Dermis microvascular lymphatic vessel endothelial cell (primary cell): ENCODE data around the gene BBOX1. TPM values are rescaled to one million over a fixed set of nuclear protein-coding genes. Genes with fewer than 3 reads are reported as not detected.
"Not testable (repeated sequence)": the region's sequence is repeated elsewhere in the genome, so short reads cannot be mapped to it uniquely, and the experiment has no call there.

Source experiments
- DNase-seq, 2 donors: peaks; one replicate each; pipeline versions ENCODE4 v3.0.0 to v3.0.0-alpha.2; 2010; ENCODE audit warnings: low read depth in 2 of 2
- total RNA-seq: library from RNA; depleted of rRNA; stranded (reverse); fragments of >200 nt; gene quantifications from 2 replicates; pipeline ENCODE4 v1.2.1, GENCODE V29; 2014

BBOX1 gene, protein sequence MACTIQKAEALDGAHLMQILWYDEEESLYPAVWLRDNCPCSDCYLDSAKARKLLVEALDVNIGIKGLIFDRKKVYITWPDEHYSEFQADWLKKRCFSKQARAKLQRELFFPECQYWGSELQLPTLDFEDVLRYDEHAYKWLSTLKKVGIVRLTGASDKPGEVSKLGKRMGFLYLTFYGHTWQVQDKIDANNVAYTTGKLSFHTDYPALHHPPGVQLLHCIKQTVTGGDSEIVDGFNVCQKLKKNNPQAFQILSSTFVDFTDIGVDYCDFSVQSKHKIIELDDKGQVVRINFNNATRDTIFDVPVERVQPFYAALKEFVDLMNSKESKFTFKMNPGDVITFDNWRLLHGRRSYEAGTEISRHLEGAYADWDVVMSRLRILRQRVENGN
- total RNA-seq, result not detected in 2 replicates

DNA sequence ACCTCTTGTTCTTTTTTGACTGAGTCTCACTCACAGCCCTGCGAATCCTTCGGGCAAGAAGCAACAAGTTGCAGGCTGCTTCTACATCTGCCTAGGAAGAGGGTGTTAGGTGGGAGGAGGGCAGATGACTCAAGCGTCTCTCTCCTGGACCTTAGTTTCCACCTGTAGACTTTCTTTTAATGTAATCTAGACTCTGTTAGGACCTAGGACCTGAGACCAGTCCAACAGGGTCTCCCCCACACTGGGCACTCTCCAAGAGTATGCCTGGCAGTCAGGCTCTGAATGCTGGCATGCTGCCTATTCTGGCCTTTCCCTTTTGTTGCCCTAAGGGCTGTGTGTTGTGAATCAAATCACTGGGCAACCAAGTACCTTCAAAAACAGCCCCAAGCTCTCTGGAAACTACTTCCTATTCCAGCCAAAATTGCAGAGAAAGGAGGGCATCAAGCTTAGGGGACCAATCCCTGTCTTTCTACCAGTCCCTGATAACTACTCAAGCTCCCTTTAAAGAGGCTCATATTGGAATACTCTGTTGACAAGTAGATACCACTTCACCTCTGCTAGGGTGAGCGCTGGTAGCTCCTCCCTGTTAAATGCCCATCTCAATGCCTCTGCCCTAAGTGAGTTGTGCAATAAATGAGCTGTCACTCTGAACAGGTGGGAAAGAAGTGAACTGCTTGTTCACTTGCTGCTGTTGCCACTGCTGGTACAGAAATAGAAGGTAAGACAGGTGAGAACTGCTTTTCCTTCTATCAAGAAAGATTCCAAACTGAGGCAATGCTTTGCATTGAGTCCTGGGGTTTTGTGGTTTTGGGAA lies at the start of gene BBOX1:
TSS of gene BBOX1 (plus strand) at position 514 of the 814 bp plus-strand sequence. CDS start 14,616 bp downstream, outside the sequence.
- no peak for DNase-seq

- no peak for DNase-seq
Observed at GRCh38 chr11:26992031-26992541, 48.5 kb upstream of the BBOX1 start.

DNA sequence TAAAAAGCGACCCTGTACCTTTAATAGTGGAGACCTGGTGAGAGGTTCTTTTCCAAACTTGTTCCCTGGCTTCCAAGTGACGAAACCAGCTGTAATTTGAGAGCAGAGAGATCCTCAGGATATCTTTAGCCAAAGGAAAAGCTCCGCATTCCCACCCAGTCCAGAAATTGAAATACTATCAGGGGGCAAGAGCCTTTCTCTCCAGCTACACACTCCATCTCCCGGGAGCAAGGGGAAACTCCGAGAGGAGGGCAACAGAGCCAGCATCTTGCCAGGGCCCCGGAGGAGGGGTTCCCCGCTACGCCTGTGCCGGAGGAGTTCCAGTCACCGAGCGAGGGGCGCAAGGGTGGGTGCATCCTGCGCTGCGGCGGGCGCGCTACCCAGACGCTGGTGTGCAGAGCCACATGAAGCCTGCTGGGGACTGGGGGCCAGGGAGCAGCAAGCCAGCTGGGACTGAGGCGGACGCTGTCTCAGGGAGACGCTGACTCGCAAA lies 46.6 kb upstream of the BBOX1 start, which contains the start of gene FIBIN:
TSS of gene FIBIN (plus strand) at position 148 of the 493 bp plus-strand sequence. CDS start 415 bp downstream, outside the sequence.
- DNase-seq, result no peak

- no peak for DNase-seq
Observed at GRCh38 chr11:26994631-26995095, 46.0 kb upstream of the BBOX1 start.

- no peak for DNase-seq
Observed at GRCh38 chr11:26995701-26996460, 44.7 kb upstream of the BBOX1 start.

- DNase-seq, result no peak
Observed at GRCh38 chr11:26997378-26997777, 43.2 kb upstream of the BBOX1 start.

DNA sequence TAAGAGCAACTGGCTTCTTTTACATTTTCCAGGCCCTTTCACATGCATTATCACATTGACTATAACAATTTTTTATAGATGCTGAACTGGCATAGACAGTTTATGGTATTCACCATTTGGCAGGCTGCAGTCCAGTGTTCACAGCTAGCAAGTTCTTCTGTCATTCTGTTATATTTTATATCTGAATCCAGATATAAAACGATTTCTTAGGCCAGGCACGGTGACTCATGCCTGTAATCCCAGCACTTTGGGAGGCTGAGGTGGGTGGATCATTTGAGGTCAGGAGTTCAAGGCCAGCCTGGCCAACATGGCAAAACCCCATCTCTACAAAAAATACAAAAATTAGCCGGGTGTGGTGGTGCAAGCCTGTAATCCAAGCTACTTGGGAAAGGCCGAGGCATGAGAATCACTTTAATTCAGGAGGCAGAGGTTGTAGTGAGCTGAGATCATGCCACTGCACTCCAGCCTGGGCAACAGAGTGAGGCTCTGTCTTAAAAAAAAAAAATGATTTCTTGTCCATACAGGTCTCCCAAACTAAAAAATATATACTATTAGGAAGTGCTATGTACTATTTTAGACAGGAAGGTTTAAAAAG lies 39.4 kb upstream of the BBOX1 start:
- not testable (repeated sequence) for DNase-seq

DNA sequence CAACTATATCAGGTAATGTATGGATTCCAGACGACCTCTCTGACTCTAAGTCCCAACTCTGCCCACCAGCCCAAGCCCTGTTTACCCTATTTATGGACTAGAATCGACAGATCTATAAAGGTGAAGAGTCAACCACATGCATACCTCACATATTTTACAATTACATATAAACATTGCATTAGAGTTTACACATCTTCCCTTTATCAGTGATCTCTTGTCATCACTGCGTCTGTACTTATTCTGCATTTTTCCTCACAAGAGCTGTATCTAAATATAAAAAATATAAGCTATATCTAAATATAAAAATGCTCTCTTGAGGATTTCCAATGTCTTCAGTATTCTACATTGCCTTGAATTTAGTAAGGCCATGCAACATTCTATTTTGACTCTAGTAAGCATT lies 38.2 kb upstream of the BBOX1 start:
- DNase-seq, result no peak

- DNase-seq, result no peak
Observed at GRCh38 chr11:27002838-27003237, 37.8 kb upstream of the BBOX1 start.

GRCh38 chr11:27004103-27004502 lies 36.5 kb upstream of the BBOX1 start:
- DNase-seq, result no peak

DNA sequence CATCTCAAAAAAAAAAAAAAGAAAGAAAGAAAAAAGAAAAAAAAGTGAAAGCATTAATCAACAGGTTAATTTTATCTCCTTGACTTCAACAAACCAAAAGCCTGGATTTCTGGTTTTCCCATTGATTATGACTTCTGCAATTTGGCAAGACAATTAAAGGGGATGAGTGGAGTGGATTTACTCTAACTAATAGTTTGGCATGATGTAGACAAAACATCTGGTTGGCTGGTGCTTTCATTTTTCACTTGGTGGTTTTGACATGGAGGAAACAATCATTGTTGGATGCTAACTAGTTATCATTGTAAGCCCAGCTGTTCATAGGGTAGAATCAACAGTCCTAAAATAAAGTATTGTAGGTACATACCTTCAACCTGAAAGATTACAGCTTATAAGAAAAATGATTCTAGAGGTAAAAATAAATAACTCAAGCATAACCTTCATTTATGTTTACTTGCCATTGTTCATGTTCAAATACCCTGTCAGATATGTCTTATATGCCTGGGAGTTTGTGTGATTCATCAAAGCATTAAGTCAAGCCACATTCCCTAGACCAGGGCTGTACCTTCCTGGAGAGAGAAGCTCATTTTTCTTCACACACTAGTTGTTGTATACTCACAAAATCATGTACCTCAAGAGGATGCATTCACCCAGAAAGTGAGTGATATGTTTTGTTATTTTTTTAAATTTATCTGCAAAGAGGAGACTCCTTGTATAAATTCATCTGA lies 31.6 kb upstream of the BBOX1 start:
- no peak for DNase-seq

GRCh38 chr11:27011560-27012233 lies 28.9 kb upstream of the BBOX1 start:
- DNase-seq, result no peak

- DNase-seq, result no peak
Observed at GRCh38 chr11:27012234-27012921, 28.2 kb upstream of the BBOX1 start.

DNA sequence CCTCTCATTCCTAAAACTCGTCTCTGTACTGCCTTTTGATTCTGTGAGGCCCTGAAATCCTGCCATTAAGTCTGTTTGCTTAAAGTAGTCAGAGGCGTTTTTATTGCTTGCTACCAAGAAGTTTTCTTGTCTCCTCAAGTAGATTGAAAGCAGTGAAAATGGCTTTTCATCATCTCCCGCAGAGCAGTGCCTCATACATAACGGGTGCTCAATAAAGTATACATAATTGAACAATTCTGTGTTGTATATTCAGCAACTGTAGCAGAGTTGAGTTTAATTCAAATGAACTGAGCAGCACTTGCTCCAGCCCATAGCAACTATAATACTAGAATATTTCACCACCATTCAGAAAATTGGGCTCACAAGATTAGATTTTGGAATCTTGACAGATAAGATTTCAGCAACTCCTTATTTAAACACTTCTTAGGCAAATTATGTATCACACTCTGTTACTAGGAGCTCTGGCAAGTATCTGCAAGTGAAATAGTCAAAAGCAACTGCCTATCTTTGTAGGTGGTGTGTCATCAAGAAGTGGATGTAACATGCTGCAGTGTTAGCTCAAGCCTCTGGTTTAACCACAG lies 26.7 kb upstream of the BBOX1 start:
- no peak for DNase-seq

DNA sequence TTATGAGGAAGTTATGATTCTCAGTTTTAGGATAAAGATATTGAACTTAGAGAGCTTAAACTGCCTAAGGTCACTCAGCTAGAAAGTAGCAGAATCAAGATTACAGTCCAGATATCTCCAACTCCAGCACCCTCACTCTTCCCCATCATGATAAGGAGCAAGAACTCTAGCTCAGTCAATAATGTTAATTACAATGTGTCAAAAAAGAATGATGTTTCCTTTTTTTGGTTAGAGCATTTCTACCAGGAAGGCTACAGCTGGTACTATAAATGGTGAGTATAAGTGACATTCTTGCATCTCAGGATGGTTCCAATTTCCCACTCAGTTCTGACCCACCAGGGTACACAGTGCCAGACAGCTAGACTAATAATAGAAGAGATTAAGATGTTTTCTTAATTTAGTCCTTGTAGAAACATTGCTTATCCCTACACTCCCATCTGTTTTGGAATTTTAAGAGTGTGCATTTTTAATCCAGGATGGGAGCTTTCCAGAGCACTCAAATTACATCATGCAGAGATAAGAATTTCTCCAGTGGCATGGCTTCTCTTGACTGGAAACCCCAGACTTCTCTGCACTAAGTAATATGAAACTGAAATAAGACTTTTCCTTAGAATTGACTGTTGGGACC lies 21.6 kb upstream of the BBOX1 start:
- DNase-seq, result no peak

DNA sequence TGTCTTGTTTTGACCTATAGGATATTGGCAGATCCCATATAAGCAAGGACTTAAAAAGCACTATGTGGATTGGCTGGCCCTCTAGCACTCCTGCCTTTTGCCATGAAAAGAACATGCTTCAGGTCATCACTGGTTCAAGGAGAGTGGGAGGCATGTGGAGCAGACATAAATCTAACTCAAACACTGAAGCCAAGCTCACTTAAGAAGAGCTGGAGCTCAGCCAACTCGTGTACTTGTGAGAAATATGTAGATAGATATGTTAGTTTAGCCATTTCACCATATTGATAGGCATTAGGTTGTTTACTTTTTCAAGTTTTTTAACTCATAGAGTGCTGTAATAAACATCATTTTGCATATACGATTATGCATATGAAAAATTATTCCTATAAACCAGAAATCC lies 19.9 kb upstream of the BBOX1 start:
- no peak for DNase-seq

DNA sequence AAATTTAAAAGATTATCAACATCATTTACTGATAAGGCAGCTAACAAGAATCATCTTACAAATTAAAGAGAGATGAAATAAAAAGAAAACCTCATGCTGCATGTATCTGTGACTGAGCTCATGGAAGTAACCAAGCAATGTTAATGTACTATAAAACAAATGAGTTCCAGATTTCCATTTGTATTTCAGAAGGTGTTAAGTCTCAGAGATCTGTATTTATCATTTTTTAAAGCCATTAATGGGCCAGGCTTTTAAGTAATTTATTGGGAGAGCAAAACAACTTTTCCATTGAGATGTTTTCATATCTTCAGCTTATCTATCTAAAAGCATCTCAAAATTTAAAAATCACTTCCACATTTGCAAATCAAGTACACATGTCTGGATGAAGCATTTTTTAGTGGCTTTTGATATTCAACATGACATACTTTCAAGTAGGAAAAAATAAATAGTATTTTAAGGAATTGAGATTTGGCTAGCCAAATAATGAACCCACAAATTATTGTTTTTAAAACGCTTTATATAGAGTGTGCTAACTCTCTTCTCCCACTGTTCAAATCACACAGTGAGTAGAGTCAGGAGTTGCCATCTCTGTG lies 17.9 kb upstream of the BBOX1 start:
- DNase-seq, result no peak

- DNase-seq, result no peak
Observed at GRCh38 chr11:27024865-27025264, 15.8 kb upstream of the BBOX1 start.
